HG03060 (cell line): ENCODE measurements around the gene CTDSP1.
A peak's percentile ranks its signal among the peaks of the same experiment; 100 is the strongest.

Experiments used
- ATAC-seq: cut with Tn5 transposase; IDR thresholded peaks from one replicate; pipeline ENCODE4 v1.9.1; 2021; ENCODE audit warnings: low read depth, moderate number of reproducible peaks; ENCODE audit not compliant: unreplicated experiment

CTDSP1 gene

GRCh38 chr2:218381916-218382366 is 17.7 kb upstream of the CTDSP1 start, which contains the start of gene SLC11A1:
Gene SLC11A1 (plus strand): TSS chr2:218382273. CDS start chr2:218382369, 96 bp downstream.
- ATAC-seq: no peak

GRCh38 chr2:218382785-218383184 is 16.9 kb upstream of the CTDSP1 start:
- ATAC-seq: no peak

DNA sequence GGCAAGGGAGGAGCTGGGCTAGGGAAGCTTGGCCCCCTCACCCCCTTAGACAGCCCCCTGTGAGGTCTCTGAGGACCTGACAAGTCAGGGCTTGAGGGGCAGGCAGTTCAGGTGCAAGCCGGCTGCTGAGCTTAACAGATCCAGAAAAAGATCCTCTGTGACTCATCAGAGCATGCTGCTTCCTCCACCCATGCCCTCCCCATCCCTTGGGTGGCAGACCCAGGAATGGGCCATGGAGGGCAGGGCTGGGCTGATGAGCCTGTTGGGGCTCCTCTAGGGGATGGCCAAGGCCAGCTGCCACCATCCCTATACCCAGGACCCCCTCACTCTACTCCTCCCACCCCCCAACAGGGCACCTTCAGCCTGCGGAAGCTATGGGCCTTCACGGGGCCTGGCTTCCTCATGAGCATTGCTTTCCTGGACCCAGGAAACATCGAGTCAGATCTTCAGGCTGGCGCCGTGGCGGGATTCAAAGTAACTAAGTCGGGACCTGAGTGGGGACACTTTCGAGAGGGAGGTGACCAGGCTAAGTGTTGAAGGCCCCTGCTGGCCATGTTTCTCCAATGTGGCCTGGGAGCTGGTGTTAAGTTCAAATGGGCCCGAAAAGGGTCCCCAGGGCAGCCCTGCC is 15.7 kb upstream of the CTDSP1 start:
- no peak for ATAC-seq

DNA sequence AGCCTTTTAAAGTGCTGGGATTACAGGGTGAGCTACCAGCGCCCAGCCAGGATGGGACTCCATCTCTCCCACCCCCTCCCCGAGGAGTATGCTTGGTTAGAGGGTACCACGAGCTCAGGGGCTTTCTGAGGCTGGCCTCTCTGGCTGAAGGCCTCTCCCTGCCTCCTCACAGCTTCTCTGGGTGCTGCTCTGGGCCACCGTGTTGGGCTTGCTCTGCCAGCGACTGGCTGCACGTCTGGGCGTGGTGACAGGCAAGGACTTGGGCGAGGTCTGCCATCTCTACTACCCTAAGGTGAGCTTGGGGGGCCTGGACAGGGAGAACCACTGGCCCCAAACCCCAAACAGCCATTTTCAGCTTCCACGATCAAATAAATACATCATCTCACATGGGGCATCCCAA is 14.7 kb upstream of the CTDSP1 start:
- no peak for ATAC-seq

- no peak for ATAC-seq
These were observed 12.9 kb upstream of the CTDSP1 start for GRCh38 chr2:218386505-218387368.

- ATAC-seq: no peak
These were observed 12.1 kb upstream of the CTDSP1 start for GRCh38 chr2:218387369-218388194.

GRCh38 chr2:218389333-218390150 is 10.1 kb upstream of the CTDSP1 start:
- no peak for ATAC-seq

GRCh38 chr2:218391202-218391601 is 8.5 kb upstream of the CTDSP1 start:
- ATAC-seq: no peak

DNA sequence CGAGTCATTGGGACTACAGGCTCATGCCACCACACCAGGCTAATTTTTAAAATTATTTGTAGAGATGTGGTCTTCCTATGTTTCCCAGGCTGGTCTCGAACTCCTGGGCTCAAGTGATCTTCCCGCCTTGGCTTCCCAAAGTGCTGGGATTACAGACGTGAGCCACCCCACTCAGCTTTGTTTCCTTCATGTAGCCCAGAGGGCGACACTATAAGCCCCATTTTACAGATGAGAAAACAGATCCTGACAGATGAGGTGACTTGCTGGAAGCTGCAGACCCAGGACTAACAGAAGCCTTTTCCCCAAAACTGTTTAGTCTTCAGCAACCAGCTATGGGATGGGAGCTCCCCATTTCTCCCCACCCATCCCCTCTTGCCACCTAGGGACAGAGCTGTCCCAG is 7.2 kb upstream of the CTDSP1 start:
- ATAC-seq: no peak

DNA sequence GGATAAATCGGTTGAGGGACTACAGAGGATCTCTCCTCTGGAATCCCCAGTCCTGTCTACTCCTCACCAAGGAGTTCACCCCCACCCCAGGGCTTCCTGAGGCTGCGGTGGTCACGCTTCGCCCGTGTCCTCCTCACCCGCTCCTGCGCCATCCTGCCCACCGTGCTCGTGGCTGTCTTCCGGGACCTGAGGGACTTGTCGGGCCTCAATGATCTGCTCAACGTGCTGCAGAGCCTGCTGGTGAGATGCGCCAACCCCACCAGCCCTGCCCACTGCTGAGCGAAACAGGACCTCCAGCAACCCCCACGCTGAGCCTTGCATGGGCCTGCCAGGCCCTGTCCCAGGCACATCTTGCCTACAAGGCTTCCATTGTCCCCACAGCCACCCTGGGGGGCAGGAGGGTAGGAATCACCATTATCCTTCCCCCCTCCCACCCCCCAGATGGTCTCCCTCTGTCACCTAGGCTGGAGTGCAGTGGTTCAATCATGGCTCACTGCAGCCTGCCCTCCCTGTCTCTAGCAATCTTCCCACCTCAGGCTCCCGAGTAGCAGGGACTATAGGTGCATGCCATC is 6.7 kb upstream of the CTDSP1 start:
- ATAC-seq: no peak

DNA sequence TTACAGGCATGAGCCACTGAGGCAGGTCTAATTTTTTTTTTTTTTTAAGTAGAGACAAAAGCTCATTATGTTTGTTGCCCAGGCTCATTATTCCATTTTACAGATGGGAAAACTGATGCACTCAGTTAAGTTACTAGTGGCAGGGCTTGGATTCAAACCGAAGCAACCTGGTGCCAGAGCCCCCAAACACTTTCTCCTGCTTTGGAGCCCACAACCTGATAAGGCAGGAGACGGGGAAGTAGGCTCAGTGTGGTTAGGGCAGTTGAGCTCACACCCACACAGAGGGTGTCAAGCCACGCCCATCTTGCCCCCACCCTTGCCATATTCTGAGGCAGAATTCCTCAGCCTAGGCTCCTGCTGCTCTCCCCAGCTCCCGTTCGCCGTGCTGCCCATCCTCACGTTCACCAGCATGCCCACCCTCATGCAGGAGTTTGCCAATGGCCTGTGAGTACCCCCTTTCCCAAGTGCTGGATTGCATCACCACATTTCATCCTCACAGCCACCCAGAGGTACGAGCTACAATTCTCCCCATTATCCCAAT is 5.8 kb upstream of the CTDSP1 start:
- ATAC-seq: no peak

- no peak for ATAC-seq
These were observed 5.2 kb upstream of the CTDSP1 start for GRCh38 chr2:218394298-218395089.

- no peak for ATAC-seq
These were observed 4.6 kb upstream of the CTDSP1 start for GRCh38 chr2:218395090-218395444.

- no peak for ATAC-seq
These were observed 4.2 kb upstream of the CTDSP1 start for GRCh38 chr2:218395456-218395825.

DNA sequence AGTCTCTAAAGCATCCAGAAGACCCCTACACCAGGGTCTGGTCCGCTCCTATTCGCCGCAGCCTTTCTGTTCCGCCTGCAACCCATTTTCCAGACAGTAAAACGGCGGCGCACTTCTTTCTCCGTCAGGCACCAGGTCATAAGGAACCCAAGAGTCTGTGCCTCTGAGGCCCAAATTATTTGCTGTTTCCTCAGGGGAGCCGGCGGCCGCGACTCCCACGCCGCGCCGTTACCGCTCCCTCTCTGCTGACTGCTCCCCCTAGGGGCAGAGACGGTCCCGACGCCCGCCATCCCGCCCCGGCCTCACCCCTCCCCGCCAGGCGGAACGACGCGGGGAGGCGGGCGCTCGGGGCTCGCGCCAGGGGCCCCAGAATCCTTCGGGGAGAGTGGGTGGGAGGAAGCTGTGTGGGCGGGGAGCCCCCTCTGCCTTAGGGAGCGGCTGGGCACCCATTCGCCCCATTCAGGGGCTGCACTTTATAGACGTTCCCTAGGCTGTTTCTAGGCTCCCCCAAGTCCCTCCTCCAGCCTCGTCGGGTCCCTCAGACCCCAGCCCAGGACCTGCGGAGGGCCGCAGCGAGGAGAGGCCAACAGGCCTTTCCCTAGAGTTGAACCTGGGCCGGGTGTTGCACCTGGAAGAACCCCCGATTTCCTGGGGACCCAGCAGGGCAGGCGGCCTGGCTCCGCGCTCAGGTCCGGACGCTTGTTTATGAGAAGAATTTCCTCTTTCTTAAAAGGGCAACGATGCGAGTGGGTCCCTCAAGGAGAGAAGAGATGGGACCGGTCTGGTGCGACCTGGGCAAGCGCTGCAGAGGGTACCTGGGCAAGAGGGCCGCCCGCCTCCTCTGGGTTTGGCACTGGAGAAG is 3.6 kb upstream of the CTDSP1 start:
- peak; percentile 32 for ATAC-seq

GRCh38 chr2:218396688-218397462 is 2.8 kb upstream of the CTDSP1 start:
- no peak for ATAC-seq

GRCh38 chr2:218397463-218397819 is 2.2 kb upstream of the CTDSP1 start:
- ATAC-seq: no peak
